Measurements from ENCODE around the gene ARHGAP26. TPM values are rescaled to one million over a fixed set of nuclear protein-coding genes. Genes with fewer than 3 reads are reported as not detected.

Gene ARHGAP26
- total RNA-seq, 1 donor from 2014 or later, result 12.7 TPM

- H3K9me3 Mint-ChIP-seq, result peaks cover 3% of the 10 kb centered on the region
- H3K27me3 Mint-ChIP-seq, result no peaks in the 10 kb centered on the region
- no peak for DNase-seq
- peaks cover 2% of the 10 kb centered on the region for H3K36me3 Mint-ChIP-seq (ENCODE audit: low read depth)
- intact Hi-C loops (cut with micrococcal nuclease), result no loop called here
- no peak overlapping the region for H3K4me3 Mint-ChIP-seq
- H3K27ac Mint-ChIP-seq, result no peak overlapping the region
- H3K4me1 Mint-ChIP-seq, result peaks cover 32% of the 10 kb centered on the region
Observed at GRCh38 chr5:143231416-143231815, 461.2 kb downstream of the ARHGAP26 start.

DNA sequence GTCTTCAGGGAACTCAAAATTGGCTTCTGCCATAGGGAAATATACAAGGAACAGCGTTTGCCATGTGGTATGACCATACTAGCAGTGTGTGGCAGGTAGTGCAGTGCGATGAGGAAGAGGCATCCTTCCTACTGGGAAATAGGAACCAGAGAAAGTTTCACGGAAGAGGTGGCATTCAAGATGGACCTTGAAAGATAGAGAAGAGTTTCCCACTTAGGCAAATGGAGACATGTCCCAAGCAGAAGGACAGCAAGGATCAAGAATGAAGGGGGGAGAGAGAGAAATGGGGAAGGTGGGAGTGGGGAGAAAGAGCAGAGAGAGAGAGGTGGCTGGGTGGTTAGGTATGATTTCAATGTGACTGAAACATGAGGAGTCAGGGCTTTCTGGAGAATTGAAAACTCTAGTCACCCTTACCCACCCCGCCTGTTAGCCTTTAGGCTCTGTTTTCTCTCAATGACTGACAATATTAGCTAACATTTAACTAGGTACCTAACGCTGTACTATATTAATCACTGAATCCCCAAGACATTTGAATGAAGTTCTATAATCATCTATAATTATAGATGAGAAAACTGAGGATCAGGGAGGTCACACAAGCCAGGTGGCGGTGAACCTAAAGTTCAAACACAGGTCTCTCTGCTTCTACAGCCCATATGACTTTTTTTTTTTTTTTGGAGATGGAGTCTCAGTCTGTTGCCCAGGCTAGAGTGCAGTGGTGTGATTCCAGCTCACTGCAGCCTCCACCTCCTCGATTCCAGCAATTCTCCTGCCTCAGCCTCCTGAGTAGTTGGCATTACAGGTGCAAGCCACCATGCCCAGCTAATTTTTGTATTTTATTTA lies 462.0 kb downstream of the ARHGAP26 start:
- H3K4me1 Mint-ChIP-seq, result peaks cover 32% of the 10 kb centered on the region
- intact Hi-C loops (cut with micrococcal nuclease), result no loop called here

DNA sequence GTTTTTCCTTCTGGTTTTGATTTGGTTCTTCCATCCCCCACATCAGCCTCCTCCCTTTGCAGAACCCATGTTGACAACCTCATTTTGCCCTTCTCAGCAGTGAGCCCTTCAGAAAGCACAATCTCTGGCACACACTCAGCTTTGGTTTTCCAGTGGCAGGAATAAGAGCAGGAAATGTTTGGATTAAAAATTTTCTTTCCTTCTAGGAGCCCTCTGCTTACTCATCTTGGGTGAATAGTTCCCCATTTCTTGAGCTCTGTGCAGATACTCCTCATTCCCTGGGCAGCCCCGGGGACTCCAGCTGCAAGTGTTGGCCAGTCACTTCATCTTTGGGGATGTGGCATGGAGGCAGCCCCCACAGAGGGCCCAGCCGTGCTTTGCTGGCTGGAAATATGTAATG lies 462.9 kb downstream of the ARHGAP26 start:
- H3K4me3 Mint-ChIP-seq, result no peak overlapping the region
- H3K4me1 Mint-ChIP-seq, result peaks cover 30% of the 10 kb centered on the region
- peaks cover 2% of the 10 kb centered on the region for H3K36me3 Mint-ChIP-seq (ENCODE audit: low read depth)
- intact Hi-C loops (cut with micrococcal nuclease), result no loop called here
- no peak overlapping the region for H3K27ac Mint-ChIP-seq
- peaks cover 2% of the 10 kb centered on the region for H3K27me3 Mint-ChIP-seq
- DNase-seq, result no peak
- H3K9me3 Mint-ChIP-seq, result peaks cover 12% of the 10 kb centered on the region

More for the DNA sequence above, 462.0 kb downstream of the ARHGAP26 start:
- Mint-ChIP-seq H3K27me3 (peaks cover 2% of the 10 kb centered on the region), H3K27ac (no peak overlapping the region), H3K9me3 (peaks cover 6% of the 10 kb centered on the region), H3K4me3 (no peak overlapping the region), H3K36me3 (ENCODE audit: low read depth) (peaks cover 2% of the 10 kb centered on the region)
- no peak for DNase-seq

GRCh38 chr5:143234162-143234842 lies 464.1 kb downstream of the ARHGAP26 start:
- intact Hi-C loops (cut with micrococcal nuclease), result no loop called here
- no peak for DNase-seq
- peaks cover 2% of the 10 kb centered on the region for H3K27me3 Mint-ChIP-seq
- H3K9me3 Mint-ChIP-seq, result peaks cover 19% of the 10 kb centered on the region
- no peak overlapping the region for H3K4me3 Mint-ChIP-seq
- peaks cover 23% of the 10 kb centered on the region for H3K4me1 Mint-ChIP-seq
- no peak overlapping the region for H3K27ac Mint-ChIP-seq
- peaks cover 2% of the 10 kb centered on the region for H3K36me3 Mint-ChIP-seq (ENCODE audit: low read depth)

- Mint-ChIP-seq H3K9me3 (peaks cover 19% of the 10 kb centered on the region), H3K4me3 (no peak overlapping the region), H3K27me3 (peaks cover 2% of the 10 kb centered on the region), H3K4me1 (peaks cover 11% of the 10 kb centered on the region), H3K27ac (no peak overlapping the region), H3K36me3 (ENCODE audit: low read depth) (peaks cover 2% of the 10 kb centered on the region)
- DNase-seq, result no peak
- intact Hi-C loops (cut with micrococcal nuclease), result no loop called here
Observed at GRCh38 chr5:143235423-143235822, 465.2 kb downstream of the ARHGAP26 start.

- Mint-ChIP-seq H3K4me3 (no peak overlapping the region), H3K36me3 (ENCODE audit: low read depth) (no peaks in the 10 kb centered on the region), H3K27me3 (peaks cover 2% of the 10 kb centered on the region), H3K27ac (no peak overlapping the region), H3K4me1 (peaks cover 5% of the 10 kb centered on the region), H3K9me3 (peaks cover 19% of the 10 kb centered on the region)
- intact Hi-C loops (cut with micrococcal nuclease), result no loop called here
- no peak for DNase-seq
Observed at GRCh38 chr5:143236682-143237081, 466.5 kb downstream of the ARHGAP26 start.

GRCh38 chr5:143237664-143238063 lies 467.5 kb downstream of the ARHGAP26 start:
- Mint-ChIP-seq H3K4me3 (no peak overlapping the region), H3K36me3 (ENCODE audit: low read depth) (no peaks in the 10 kb centered on the region), H3K27me3 (peaks cover 2% of the 10 kb centered on the region), H3K9me3 (peaks cover 19% of the 10 kb centered on the region), H3K4me1 (no peaks in the 10 kb centered on the region), H3K27ac (no peak overlapping the region)
- DNase-seq, result no peak
- intact Hi-C loops (cut with micrococcal nuclease), result no loop called here

GRCh38 chr5:143238620-143239019 lies 468.4 kb downstream of the ARHGAP26 start:
- H3K27me3 Mint-ChIP-seq, result peaks cover 2% of the 10 kb centered on the region
- peaks cover 19% of the 10 kb centered on the region for H3K9me3 Mint-ChIP-seq
- H3K27ac Mint-ChIP-seq, result no peak overlapping the region
- no peak for DNase-seq
- no peak overlapping the region for H3K4me3 Mint-ChIP-seq
- H3K4me1 Mint-ChIP-seq, result no peaks in the 10 kb centered on the region
- H3K36me3 Mint-ChIP-seq (ENCODE audit: low read depth), result no peaks in the 10 kb centered on the region
- intact Hi-C loops (cut with micrococcal nuclease), result no loop called here

- no peaks in the 10 kb centered on the region for H3K4me1 Mint-ChIP-seq
- no peak overlapping the region for H3K27ac Mint-ChIP-seq
- no peak overlapping the region for H3K4me3 Mint-ChIP-seq
- DNase-seq, result no peak
- H3K36me3 Mint-ChIP-seq (ENCODE audit: low read depth), result peaks cover 2% of the 10 kb centered on the region
- peaks cover 2% of the 10 kb centered on the region for H3K27me3 Mint-ChIP-seq
- intact Hi-C loops (cut with micrococcal nuclease), result no loop called here
- H3K9me3 Mint-ChIP-seq, result peaks cover 29% of the 10 kb centered on the region
Observed at GRCh38 chr5:143239882-143240518, 469.8 kb downstream of the ARHGAP26 start.

GRCh38 chr5:143241892-143242291 lies 471.7 kb downstream of the ARHGAP26 start:
- DNase-seq, result no peak
- peaks cover 22% of the 10 kb centered on the region for H3K9me3 Mint-ChIP-seq
- no peaks in the 10 kb centered on the region for H3K27me3 Mint-ChIP-seq
- H3K36me3 Mint-ChIP-seq (ENCODE audit: low read depth), result peaks cover 2% of the 10 kb centered on the region
- H3K4me3 Mint-ChIP-seq, result no peak overlapping the region
- H3K27ac Mint-ChIP-seq, result no peak overlapping the region
- intact Hi-C loops (cut with micrococcal nuclease), result no loop called here
- H3K4me1 Mint-ChIP-seq, result no peaks in the 10 kb centered on the region

- Mint-ChIP-seq H3K9me3 (peaks cover 26% of the 10 kb centered on the region), H3K27ac (no peak overlapping the region), H3K36me3 (ENCODE audit: low read depth) (peaks cover 6% of the 10 kb centered on the region), H3K4me1 (no peaks in the 10 kb centered on the region), H3K27me3 (no peaks in the 10 kb centered on the region), H3K4me3 (no peak overlapping the region)
- DNase-seq, result no peak
- intact Hi-C loops (cut with micrococcal nuclease), result no loop called here
Observed at GRCh38 chr5:143243103-143243502, 472.9 kb downstream of the ARHGAP26 start.

GRCh38 chr5:143244000-143244736 lies 474.0 kb downstream of the ARHGAP26 start:
- no peaks in the 10 kb centered on the region for H3K27me3 Mint-ChIP-seq
- intact Hi-C loops (cut with micrococcal nuclease), result no loop called here
- H3K27ac Mint-ChIP-seq, result no peak overlapping the region
- peaks cover 20% of the 10 kb centered on the region for H3K9me3 Mint-ChIP-seq
- no peak overlapping the region for H3K4me3 Mint-ChIP-seq
- H3K4me1 Mint-ChIP-seq, result no peaks in the 10 kb centered on the region
- DNase-seq, result no peak
- H3K36me3 Mint-ChIP-seq (ENCODE audit: low read depth), result peaks cover 6% of the 10 kb centered on the region

- Mint-ChIP-seq H3K9me3 (peaks cover 24% of the 10 kb centered on the region), H3K36me3 (ENCODE audit: low read depth) (peaks cover 6% of the 10 kb centered on the region), H3K27me3 (no peaks in the 10 kb centered on the region), H3K27ac (no peak overlapping the region), H3K4me1 (no peaks in the 10 kb centered on the region), H3K4me3 (no peak overlapping the region)
- intact Hi-C loops (cut with micrococcal nuclease), result no loop called here
- DNase-seq, result no peak
Observed at GRCh38 chr5:143244990-143245389, 474.8 kb downstream of the ARHGAP26 start.

Measured in activated CD4-positive, alpha-beta T cell treated with anti-CD3 and anti-CD28 coated beads, Interleukin-2, amount 10 ng/mL, durations not matched to agents 24 days and 14 days (primary cell).